GM12891 (cell line): Measurements from ENCODE around the gene OTP.

Experiments used
- PAX5 ChIP-seq: IDR thresholded peaks from 2 replicates; pipeline ENCODE4 v1.6.1; 2011; ENCODE audit warnings: low read length, moderate library complexity, mild to moderate bottlenecking; ENCODE audit not compliant: insufficient read depth, severe bottlenecking
- POLR2A ChIP-seq: IDR thresholded peaks from 2 replicates; pipeline ENCODE4 v1.6.1; 2011; ENCODE audit warnings: low read depth, low read length, control low read depth
- POLR2AphosphoS5 ChIP-seq: IDR thresholded peaks from 2 replicates; pipeline ENCODE4 v1.6.1; 2011; ENCODE audit warnings: low read depth, low read length, control low read depth
- POU2F2 ChIP-seq: IDR thresholded peaks from 2 replicates; pipeline ENCODE4 v1.6.1; 2011; ENCODE audit warnings: low read depth, mild to moderate bottlenecking, control low read depth, low read length, moderate library complexity
- TAF1 ChIP-seq: IDR thresholded peaks from 2 replicates; pipeline ENCODE4 v1.6.1; 2011; ENCODE audit warnings: low read depth, low read length, control low read depth

- TF ChIP-seq POLR2A (no peak), TAF1 (no peak), PAX5 (no peak), POU2F2 (no peak), POLR2AphosphoS5 (no peak)
Measured at GRCh38 chr5:77643654-77644370, 5.3 kb upstream of the OTP start.
